GM21528 (cell line): ENCODE results near the gene PRRX2.
A peak's percentile ranks its signal among the peaks of the same experiment; 100 is the strongest.
"Not testable (repeated sequence)": the region's sequence is repeated elsewhere in the genome, so short reads cannot be mapped to it uniquely, and the experiment has no call there.

Experiments
- ATAC-seq: cut with Tn5 transposase; IDR thresholded peaks from one replicate; pipeline ENCODE4 v1.9.1; 2021; ENCODE audit warnings: mild to moderate bottlenecking, moderate library complexity; ENCODE audit not compliant: unreplicated experiment, low FRiP score

The PRRX2 gene

GRCh38 chr9:129724456-129725190 is 59.2 kb downstream of the PRRX2 start:
- ATAC-seq, result no peak

GRCh38 chr9:129725795-129726251 is 60.4 kb downstream of the PRRX2 start:
- no peak for ATAC-seq

DNA sequence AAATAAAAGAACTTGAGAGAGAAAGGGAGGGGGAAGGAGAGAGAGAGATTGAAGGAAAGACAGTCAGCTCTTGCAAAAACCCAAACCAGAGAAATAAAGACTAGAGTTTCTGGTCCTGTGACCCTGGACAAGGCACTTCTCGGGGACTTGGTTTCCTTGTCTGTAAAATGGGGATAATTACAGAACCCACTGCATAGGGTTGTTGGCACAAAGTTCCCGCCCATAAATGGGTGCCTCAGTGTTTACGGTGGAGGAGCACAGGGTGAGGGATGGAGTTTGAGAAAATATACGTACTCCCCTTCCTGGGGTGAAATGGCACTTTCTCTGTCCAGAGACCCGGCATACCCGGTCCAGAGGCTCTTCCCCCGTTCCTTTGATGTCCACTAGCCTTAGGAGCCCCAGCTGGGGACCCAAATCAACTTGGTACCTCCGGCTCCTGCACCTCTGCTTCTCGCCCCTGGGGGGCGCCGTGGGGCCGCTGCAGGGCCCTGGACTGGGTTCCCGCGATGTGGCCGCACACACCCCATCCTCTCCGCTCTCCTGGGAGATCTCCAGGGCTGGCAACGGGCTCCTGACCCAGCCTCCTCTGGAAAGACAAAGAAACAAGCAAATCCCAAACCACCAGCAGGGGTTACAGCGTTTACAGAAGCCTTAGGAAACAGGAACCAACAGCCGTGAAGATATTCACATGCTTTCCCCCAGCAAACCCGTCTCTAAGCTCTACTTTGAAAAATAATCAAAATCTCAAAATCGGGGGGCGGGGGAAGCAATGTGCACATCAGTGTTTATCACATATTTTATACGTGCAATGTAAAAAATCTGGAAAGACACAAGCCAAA is 61.1 kb downstream of the PRRX2 start:
- no peak for ATAC-seq

GRCh38 chr9:129728744-129729143 is 63.3 kb downstream of the PRRX2 start:
- no peak for ATAC-seq

- no peak for ATAC-seq
Measured at GRCh38 chr9:129731477-129732085, 66.1 kb downstream of the PRRX2 start.

DNA sequence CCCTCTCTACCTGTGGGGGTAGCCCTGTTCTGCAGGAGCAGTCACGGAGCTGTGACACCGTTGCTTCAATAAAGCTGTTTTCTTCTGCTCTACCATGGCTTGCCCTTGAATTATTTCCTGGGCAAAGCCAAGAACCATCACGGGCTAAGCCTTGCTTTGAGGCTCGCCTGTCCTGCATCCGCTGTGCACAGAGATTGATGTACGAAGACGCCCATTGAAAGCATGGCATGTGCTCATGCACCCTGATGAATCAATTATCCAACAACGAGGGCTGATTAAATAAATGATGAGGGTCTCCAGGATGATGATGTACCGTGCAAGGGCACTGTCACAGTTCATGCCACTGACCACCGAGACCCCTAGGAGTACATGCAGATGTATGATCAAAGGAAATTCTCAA is 66.7 kb downstream of the PRRX2 start:
- no peak for ATAC-seq

DNA sequence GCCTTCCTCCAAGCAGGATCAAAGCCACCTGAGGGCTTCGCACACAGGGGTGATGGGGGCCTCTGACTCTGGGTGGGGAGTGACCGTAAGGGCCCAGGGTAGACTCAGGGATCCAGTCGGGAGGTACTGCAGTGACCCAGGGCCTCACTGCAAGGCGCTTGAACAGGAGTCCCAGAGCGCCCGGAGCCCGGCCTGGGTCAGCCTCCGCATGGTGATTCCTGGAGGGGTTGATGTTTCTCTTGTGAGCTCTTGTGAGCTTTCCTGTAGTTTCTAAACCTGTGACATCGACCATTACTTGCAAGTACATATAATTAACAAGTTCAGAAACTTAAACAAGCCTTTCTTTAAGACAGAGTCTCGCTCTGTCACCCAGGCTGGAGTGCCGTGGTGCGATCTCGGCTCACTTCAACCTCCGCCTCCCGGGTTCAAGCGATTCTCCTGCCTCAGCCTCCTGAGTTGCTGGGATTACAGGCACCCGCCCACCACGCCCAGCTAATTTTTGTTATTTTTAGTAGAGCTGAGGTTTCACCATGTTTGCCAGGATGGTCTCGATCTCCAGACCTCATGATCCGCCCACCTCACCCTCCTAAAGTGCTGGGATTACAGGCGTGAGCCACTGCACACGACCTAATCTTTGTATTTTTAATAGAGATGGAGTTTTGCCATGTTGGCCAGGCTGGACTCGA is 67.6 kb downstream of the PRRX2 start:
- no peak for ATAC-seq

GRCh38 chr9:129733632-129733953 is 68.1 kb downstream of the PRRX2 start:
- no peak for ATAC-seq

DNA sequence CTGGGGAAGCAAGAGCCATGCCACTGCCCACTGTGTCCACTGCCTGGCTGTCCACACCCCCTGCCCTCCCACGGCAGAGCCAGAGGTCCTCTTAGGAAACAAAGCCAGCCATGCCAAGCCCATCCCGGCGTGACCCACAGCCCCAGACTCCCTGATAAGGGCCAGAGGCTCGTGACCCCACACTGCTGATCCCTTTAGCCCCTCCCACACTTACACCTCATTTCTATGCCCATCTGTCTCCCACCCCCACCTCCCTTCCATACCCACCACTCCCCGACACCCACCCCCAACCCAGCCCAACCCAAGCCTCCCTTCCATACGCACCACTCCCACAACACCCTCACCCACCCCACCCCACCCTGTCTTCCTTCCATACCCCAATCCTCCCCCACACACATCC is 70.1 kb downstream of the PRRX2 start:
- no peak for ATAC-seq

DNA sequence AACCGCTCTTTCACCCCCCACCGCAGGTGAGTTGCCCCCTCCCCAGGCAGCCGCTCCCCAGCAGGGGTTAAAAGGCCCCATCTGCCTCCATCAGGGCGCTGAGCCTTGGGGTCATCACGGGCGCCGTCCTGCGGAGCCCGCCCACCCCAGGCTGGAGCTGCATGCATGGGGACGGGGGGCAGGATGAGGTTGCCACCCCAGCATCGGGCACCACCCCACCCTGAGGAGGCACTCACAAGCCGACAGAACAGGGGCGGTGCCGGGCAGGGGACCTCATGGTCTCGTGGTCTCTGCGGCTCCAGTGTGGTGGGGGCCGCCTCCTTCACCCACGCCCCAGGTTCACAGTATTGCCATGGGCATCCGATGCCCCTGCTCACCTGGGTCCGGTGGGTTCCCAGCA is 70.9 kb downstream of the PRRX2 start:
- no peak for ATAC-seq

- peak; percentile 58 for ATAC-seq
Measured at GRCh38 chr9:129737479-129738274, 72.2 kb downstream of the PRRX2 start.

- no peak for ATAC-seq
Measured at GRCh38 chr9:129739432-129739831, 74.0 kb downstream of the PRRX2 start.

GRCh38 chr9:129740174-129740573 is 74.7 kb downstream of the PRRX2 start:
- ATAC-seq, result no peak

DNA sequence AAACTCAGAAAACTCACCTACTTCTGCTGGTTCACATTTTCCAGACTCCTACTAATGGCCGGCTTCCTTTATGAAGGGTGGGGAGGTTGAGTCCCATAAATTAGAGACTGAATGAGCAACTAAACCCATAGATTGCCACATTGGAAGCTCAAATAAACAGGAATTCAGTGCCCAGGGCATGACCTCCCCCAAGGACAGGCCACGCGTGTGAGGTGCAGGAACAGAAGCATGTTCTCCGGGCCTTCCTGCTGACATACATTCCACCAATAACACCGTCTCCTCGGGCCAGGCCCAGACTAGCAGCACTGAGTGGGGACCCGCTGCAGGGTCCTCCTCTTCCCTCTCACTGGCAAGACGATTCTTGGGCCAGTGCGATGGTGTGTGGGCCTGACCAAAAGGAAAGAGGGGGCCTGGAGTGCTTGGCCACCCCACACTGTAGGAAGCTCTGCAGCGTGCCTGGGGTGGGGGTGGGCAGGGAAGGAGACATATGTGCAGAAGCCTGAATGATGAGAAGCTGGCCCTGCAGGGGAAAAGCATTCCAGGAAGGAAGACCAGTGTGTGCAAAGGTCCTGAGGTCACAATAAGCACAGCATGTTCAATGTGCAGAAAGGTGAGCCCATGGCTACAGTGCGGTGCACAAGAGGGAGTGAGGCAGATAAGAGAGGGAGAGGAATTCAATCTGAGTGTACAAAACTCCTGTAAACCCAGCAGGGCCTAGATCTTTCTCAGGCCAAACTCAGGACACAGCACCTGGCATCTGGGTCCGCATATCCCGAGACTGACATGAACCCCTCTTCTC is 75.4 kb downstream of the PRRX2 start:
- ATAC-seq, result no peak

DNA sequence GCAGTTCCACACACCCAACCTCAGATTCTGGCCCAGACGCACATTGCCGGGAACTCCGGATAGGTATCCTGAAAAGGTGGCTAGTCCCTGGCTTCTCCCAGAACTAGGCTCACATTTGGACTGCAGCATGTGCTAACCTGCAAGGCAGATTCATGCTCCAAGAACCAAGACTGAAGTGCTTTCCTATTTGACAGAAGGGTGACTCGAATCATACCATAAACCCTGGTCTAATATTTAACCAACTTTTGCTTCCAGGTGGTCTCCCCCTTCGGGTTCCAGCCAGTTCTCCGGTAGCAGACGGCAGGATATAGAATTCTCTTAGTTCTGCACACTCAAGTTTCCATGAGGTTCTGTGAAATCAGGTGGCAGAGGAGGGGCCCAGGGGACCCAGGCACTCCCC is 79.8 kb downstream of the PRRX2 start:
- ATAC-seq, result no peak

- no peak for ATAC-seq
Measured at GRCh38 chr9:129746092-129746777, 80.8 kb downstream of the PRRX2 start.

- no peak for ATAC-seq
Measured at GRCh38 chr9:129748249-129748648, 82.8 kb downstream of the PRRX2 start.

- ATAC-seq, result not testable (repeated sequence)
Measured at GRCh38 chr9:129749052-129749451, 83.6 kb downstream of the PRRX2 start.

GRCh38 chr9:129749575-129749974 is 84.1 kb downstream of the PRRX2 start:
- ATAC-seq, result no peak
